ENCODE results near the gene RGMB. TPM values are rescaled to one million over a fixed set of nuclear protein-coding genes. Genes with fewer than 3 reads are reported as not detected.

The RGMB gene
- total and polyA plus RNA-seq, 2 of the 13 experiments (the other 11 are each of a cell fraction or from before 2014, with no cell fraction given), result 3.0 to 3.8 TPM

DNA sequence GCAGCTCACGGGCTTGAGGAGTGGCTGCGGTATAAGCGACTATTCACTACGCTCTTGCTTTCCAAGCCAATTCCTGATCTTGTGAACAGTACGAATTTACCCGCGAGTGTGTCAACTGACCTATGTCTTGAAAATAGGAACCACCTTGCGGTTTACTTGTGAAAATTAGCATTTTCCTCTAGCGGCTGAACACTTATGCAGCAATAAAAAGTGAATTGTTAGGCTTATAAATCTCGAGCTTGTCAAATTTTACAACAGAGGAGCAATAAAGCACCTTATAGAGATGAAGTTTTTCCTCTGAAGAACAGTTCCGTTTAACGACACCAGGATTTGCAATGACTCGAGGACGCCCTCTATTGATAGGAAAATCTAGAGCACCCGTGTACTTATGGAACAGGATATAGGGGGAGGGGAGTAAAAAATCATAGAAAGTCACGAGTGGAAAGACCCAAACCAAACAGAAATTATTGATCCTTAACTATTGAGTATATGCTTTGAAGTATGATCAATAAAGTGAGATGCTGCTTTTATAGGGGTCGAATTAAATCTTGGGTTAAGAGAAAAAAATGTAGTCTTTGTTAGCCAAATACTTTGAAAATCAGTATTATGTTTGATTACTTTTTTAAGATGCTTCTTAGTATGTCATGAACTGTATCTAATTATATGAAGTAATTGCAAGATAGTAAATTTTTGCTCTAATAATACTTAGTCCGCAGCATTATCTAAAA is 1.9 kb upstream of the RGMB start (continued):
- TF ChIP-seq, protein P1, sequence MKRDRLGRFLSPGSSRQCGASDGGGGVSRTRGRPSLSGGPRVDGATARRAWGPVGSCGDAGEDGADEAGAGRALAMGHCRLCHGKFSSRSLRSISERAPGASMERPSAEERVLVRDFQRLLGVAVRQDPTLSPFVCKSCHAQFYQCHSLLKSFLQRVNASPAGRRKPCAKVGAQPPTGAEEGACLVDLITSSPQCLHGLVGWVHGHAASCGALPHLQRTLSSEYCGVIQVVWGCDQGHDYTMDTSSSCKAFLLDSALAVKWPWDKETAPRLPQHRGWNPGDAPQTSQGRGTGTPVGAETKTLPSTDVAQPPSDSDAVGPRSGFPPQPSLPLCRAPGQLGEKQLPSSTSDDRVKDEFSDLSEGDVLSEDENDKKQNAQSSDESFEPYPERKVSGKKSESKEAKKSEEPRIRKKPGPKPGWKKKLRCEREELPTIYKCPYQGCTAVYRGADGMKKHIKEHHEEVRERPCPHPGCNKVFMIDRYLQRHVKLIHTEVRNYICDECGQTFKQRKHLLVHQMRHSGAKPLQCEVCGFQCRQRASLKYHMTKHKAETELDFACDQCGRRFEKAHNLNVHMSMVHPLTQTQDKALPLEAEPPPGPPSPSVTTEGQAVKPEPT (CRISPR knock-in tag; IDR thresholded peaks at IDR 0.05; ENCODE audit: low read depth), result no peak
- 0 out of 2 replicates have a peak, but pooled peaks have one; percentile 22 for TF ChIP-seq RXRB (CRISPR knock-in tag; IDR thresholded peaks at IDR 0.05; ENCODE audit: borderline replicate concordance)
- TF ChIP-seq ZFP36 (IDR thresholded peaks at IDR 0.05; ENCODE audit: borderline replicate concordance, low read depth, low read length, partially characterized antibody), result no peak
- no peak for TF ChIP-seq SOX5 (CRISPR knock-in tag; IDR thresholded peaks at IDR 0.05; ENCODE audit: borderline replicate concordance)

DNA sequence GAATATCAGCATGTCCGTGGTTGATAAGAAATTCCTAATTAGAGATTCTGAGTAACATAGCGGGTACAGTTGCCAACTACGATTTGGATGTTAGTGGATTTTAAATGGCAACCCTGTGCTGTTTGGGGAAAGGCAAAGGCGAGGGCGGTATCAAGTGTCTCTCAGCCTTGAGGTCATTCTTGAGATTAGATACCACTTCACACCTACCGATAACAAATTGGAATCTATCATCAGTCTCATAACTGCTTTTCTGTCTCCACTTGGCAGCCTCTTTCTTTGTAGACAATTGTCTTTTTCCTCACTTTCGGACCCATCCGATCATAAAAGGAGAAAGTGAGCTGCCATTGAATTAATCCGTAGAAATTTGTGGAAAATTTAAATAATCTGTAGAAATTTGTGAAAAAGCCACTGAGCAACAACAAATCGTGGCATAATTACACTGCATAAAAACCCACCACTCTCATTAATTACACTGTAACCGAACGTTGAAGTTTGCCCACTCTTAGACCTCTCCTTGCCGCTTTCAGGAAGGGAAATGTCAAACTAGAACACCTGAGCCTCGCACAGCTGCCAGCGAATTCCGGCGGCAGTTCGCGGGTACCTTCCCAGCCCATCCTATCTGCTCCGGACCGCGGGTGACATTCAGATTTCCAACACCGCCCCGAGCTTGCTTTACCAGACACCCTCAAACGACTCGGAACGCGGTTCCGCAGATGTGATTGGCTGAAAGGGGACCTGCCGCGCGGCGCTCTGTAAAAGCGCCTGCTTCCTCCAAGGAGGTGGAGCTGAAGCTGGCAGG is 849 bp upstream of the RGMB start:
- POLR2A ChIA-PET, result interaction anchor here (1.1 kb wide), 1 partner anchor 24 kb away, joined by 5 read pairs; no protein-coding TSS in a partner anchor
- BruUV-seq (replicated peaks), result TSS peak; percentile 69
- no peak for TF ChIP-seq HNF4G (IDR thresholded peaks at IDR 0.05; ENCODE audit: borderline replicate concordance, low read depth, low read length)
- no peak for TF ChIP-seq HNF4G (CRISPR knock-in tag; IDR thresholded peaks at IDR 0.05; ENCODE audit: borderline replicate concordance, low read depth)
- no peak for TF ChIP-seq SRSF9 (IDR thresholded peaks at IDR 0.05; ENCODE audit: borderline replicate concordance, insufficient read depth, low read depth, low read length, poor library complexity, severe bottlenecking)
- 0 out of 2 replicates have a peak, but pooled peaks have one; percentile 10 for TF ChIP-seq ZNF747 (CRISPR knock-in tag; IDR thresholded peaks at IDR 0.05; ENCODE audit: borderline replicate concordance)
- peak; percentile 18; the same call in 1 of the 2 replicates for TF ChIP-seq MTA1 (CRISPR knock-in tag; IDR thresholded peaks at IDR 0.05; ENCODE audit: borderline replicate concordance)
- TF ChIP-seq, protein P2, sequence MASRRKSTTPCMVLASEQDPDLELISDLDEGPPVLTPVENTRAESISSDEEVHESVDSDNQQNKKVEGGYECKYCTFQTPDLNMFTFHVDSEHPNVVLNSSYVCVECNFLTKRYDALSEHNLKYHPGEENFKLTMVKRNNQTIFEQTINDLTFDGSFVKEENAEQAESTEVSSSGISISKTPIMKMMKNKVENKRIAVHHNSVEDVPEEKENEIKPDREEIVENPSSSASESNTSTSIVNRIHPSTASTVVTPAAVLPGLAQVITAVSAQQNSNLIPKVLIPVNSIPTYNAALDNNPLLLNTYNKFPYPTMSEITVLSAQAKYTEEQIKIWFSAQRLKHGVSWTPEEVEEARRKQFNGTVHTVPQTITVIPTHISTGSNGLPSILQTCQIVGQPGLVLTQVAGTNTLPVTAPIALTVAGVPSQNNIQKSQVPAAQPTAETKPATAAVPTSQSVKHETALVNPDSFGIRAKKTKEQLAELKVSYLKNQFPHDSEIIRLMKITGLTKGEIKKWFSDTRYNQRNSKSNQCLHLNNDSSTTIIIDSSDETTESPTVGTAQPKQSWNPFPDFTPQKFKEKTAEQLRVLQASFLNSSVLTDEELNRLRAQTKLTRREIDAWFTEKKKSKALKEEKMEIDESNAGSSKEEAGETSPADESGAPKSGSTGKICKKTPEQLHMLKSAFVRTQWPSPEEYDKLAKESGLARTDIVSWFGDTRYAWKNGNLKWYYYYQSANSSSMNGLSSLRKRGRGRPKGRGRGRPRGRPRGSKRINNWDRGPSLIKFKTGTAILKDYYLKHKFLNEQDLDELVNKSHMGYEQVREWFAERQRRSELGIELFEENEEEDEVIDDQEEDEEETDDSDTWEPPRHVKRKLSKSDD (CRISPR knock-in tag; IDR thresholded peaks at IDR 0.05; ENCODE audit: low read depth), result 0 out of 2 replicates have a peak, but pooled peaks have one; percentile 9
- TF ChIP-seq ZNF598 (CRISPR knock-in tag; IDR thresholded peaks at IDR 0.05; ENCODE audit: borderline replicate concordance), result 0 out of 2 replicates have a peak, but pooled peaks have one; percentile 66
- no peak for TF ChIP-seq GLI4 (CRISPR knock-in tag; IDR thresholded peaks at IDR 0.05; ENCODE audit: borderline replicate concordance)

More for the DNA sequence above, 849 bp upstream of the RGMB start:
- in situ Hi-C loops (cut with HindIII; ENCODE audit: extremely low pct_ligation_motif_present, low pct_unique_long_range_greater_than_20kb) (loop anchor here (5.0 to 10.0 kb wide), 2 partner anchors 155 to 252 kb away; partner anchors contain the start of gene CHD1), intact Hi-C loops (cut with micrococcal nuclease; ENCODE audit: unreplicated experiment) (loop anchor here (2.0 to 10.0 kb wide), 4 partner anchors 156 to 1590 kb away; partner anchors contain the start of genes CHD1 and RIOK2)
- 17% methylated on average over 34 of the region's 34 CpGs for WGBS (ENCODE audit: low lambda C conversion rate)
- ATAC-seq, result peak; percentile 16
- H3K27me3 ChIP-seq (ENCODE audit: control insufficient read depth in 1 of 2, insufficient read depth in 2 of 2, low read length in 2 of 2), result peaks cover 0 to 5% of the 10 kb centered on the region in 2 experiments; a peak in 1 of 5 replicates
- peak overlapping the region; percentile 38 for H3K9ac ChIP-seq (ENCODE audit: insufficient read depth, low read depth, low read length)
- peaks cover 8% of the 10 kb centered on the region; the same call in 1 of the 2 replicates for H4K20me1 ChIP-seq (ENCODE audit: insufficient read depth, low read length)
- H3K36me3 ChIP-seq (replicated peaks in 1 of 2; ENCODE audit: control insufficient read depth in 1 of 2, insufficient read depth in 2 of 2, low read length in 2 of 2), result no peaks in the 10 kb centered on the region
- no peaks in the 10 kb centered on the region for H3K9me3 ChIP-seq (ENCODE audit: low read length)
- peak; percentile 62 for DNase-seq (ENCODE audit: low spot score)
- peaks cover 51% of the 10 kb centered on the region for H3K4me1 ChIP-seq (ENCODE audit: insufficient read depth, low read length)
- H3K79me2 ChIP-seq (ENCODE audit: insufficient read depth, low read length), result peaks cover 30% of the 10 kb centered on the region
- H3K4me3 ChIP-seq (replicated peaks in 1 of 3; ENCODE audit: insufficient read depth in 1 of 3, low read depth in 2 of 3, low read length in 3 of 3), result peak overlapping the region; percentile 32 to 80 (median 41); a peak in 5 of 6 replicates
- FAIRE-seq, result no peak
- H3K27ac ChIP-seq (ENCODE audit: extremely low read length, insufficient read depth, low read length), result peak overlapping the region; percentile 39
- peak overlapping the region; percentile 25 for H2AFZ ChIP-seq (ENCODE audit: low read length)
- peak overlapping the region; percentile 79 for H3K4me2 ChIP-seq (ENCODE audit: low read depth, low read length)
- CTCF ChIA-PET (ENCODE audit: low intra/inter-chr PET ratio, low total read pairs), result no interaction called here

All from HepG2 (cell line).